Smooth muscle cell (in vitro differentiated cells): ENCODE results near the gene SNRNP35. TPM values are rescaled to one million over a fixed set of nuclear protein-coding genes. Genes with fewer than 3 reads are reported as not detected.
"Not testable (repeated sequence)": the region's sequence is repeated elsewhere in the genome, so short reads cannot be mapped to it uniquely, and the experiment has no call there.

Experiments
- DNase-seq: peaks from one replicate; lab custom pipeline; 2025; ENCODE audit not compliant: unreplicated experiment; lab: John Stamatoyannopoulos, UW
- H2AFZ ChIP-seq: fragments of 200-600 bp; sonication (generic); 2 replicates; pipeline ENCODE4 v1.6.0; 2016; ENCODE audit warnings: antibody characterized with exemption, low read depth, mild to moderate bottlenecking
- H3F3A ChIP-seq: fragments of 200-600 bp; sonication (generic); 2 replicates; pipeline ENCODE4 v1.6.0; 2017; ENCODE audit warnings: antibody characterized with exemption, low read depth
- H3K27ac ChIP-seq: fragments of 200-600 bp; sonication (generic); 2 replicates; pipeline ENCODE4 v1.5.1; 2016; ENCODE audit warnings: low read depth, mild to moderate bottlenecking
- H3K27me3 ChIP-seq: fragments of 200-600 bp; sonication (generic); 2 replicates; pipeline ENCODE4 v1.6.1; 2016; ENCODE audit warnings: low read depth, mild to moderate bottlenecking
- H3K36me3 ChIP-seq: fragments of 200-600 bp; sonication (generic); 2 replicates; pipeline ENCODE4 v1.5.1; 2016; ENCODE audit warnings: low read depth
- H3K4me1 ChIP-seq: fragments of 200-600 bp; sonication (generic); 2 replicates; pipeline ENCODE4 v1.5.1; 2016; ENCODE audit warnings: low read depth
- H3K4me2 ChIP-seq: fragments of 200-600 bp; sonication (generic); 2 replicates; pipeline ENCODE4 v1.6.0; 2016; ENCODE audit warnings: mild to moderate bottlenecking
- H3K4me3 ChIP-seq: fragments of 200-600 bp; sonication (generic); 2 replicates; pipeline ENCODE4 v1.5.1; 2016; ENCODE audit warnings: mild to moderate bottlenecking
- H3K79me2 ChIP-seq: fragments of 200-600 bp; sonication (generic); 2 replicates; pipeline ENCODE4 v1.6.0; 2016; ENCODE audit warnings: low read depth, mild to moderate bottlenecking
- H3K9ac ChIP-seq: fragments of 200-600 bp; sonication (generic); 2 replicates; pipeline ENCODE4 v1.6.0; 2016; ENCODE audit warnings: low read depth
- H3K9me3 ChIP-seq: fragments of 200-600 bp; sonication (generic); replicated peaks from 2 replicates; pipeline ENCODE4 v1.5.1; 2016; ENCODE audit warnings: low read depth
- H4K20me1 ChIP-seq: fragments of 200-600 bp; sonication (generic); 2 replicates; pipeline ENCODE4 v1.6.0; 2016; ENCODE audit warnings: low read depth
- CTCF ChIP-seq: fragments of 200-600 bp; sonication (generic); IDR thresholded peaks from 2 replicates; pipeline ENCODE4 v1.5.1; 2017; ENCODE audit warnings: borderline replicate concordance, mild to moderate bottlenecking, antibody characterized with exemption; ENCODE audit not compliant: insufficient read depth, poor library complexity, severe bottlenecking
- WGBS: methylation state at CpG from one replicate; pipeline ENCODE4 v1.1.7; 2016; ENCODE audit warnings: low lambda C conversion rate; 5-methylcytosine and 5-hydroxymethylcytosine counted together
- polyA plus RNA-seq: library from polyadenylated mRNA; unstranded; fragments of >200 nt; fragmentation: Nextera tagmentation; extraction: Ambion mirVana; gene quantifications from 2 replicates; pipeline ENCODE4 v1.2.1, GENCODE V29; 2016
- total RNA-seq: library from RNA; depleted of rRNA; stranded (reverse); fragments of >200 nt; gene quantifications from 2 replicates; pipeline ENCODE4 v1.2.3, GENCODE V29; 2014

Gene SNRNP35
- total and polyA plus RNA-seq, 2 experiments from 2014 or later, result 3.8 to 21.7 TPM

DNA sequence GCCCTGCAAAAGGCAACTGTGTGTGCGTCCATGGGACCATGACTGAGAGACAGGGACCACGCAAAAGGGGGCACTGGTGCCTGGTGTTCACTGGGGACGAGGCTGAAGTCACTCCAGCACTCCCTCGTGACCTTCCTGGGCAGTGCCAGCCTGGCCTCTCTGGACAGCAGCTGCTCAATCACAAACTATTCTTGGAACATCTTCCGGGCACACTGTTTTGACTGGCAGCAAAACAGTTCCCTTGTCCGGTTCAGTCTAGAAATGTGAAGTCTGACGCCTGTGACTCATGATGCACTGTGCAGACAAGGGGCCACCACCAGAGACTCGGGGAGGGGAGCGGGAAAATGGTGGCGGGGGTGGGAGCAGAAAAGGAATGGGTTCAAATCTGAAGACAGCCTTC, 20.8 kb downstream of the SNRNP35 start:
- DNase-seq, result no peak
- H3K4me2 ChIP-seq, result no peak overlapping the region
- H3K36me3 ChIP-seq, result no peaks in the 10 kb centered on the region
- no peak overlapping the region for H3K27ac ChIP-seq
- H3F3A ChIP-seq, result no peaks in the 10 kb centered on the region
- H3K9me3 ChIP-seq, result no peaks in the 10 kb centered on the region
- WGBS, result 95% methylated on average over 10 of the region's 10 CpGs
- H3K4me1 ChIP-seq, result no peaks in the 10 kb centered on the region
- H3K27me3 ChIP-seq, result no peaks in the 10 kb centered on the region
- no peak for TF ChIP-seq CTCF
- H3K79me2 ChIP-seq, result no peaks in the 10 kb centered on the region
- no peak overlapping the region for H2AFZ ChIP-seq
- no peak overlapping the region for H3K4me3 ChIP-seq
- no peak overlapping the region for H3K9ac ChIP-seq
- peaks cover 17% of the 10 kb centered on the region for H4K20me1 ChIP-seq

GRCh38 chr12:123479442-123480180, 21.7 kb downstream of the SNRNP35 start:
- H3F3A ChIP-seq, result no peaks in the 10 kb centered on the region
- no peak for DNase-seq
- H3K4me2 ChIP-seq, result no peak overlapping the region
- H3K4me3 ChIP-seq, result no peak overlapping the region
- H3K9ac ChIP-seq, result no peak overlapping the region
- H3K9me3 ChIP-seq, result no peaks in the 10 kb centered on the region
- no peak overlapping the region for H2AFZ ChIP-seq
- no peaks in the 10 kb centered on the region for H3K79me2 ChIP-seq
- no peaks in the 10 kb centered on the region for H3K4me1 ChIP-seq
- H3K36me3 ChIP-seq, result no peaks in the 10 kb centered on the region
- TF ChIP-seq CTCF, result no peak
- no peaks in the 10 kb centered on the region for H3K27me3 ChIP-seq
- no peak overlapping the region for H3K27ac ChIP-seq
- WGBS, result 95% methylated on average over 14 of the region's 14 CpGs
- peaks cover 9% of the 10 kb centered on the region for H4K20me1 ChIP-seq

DNA sequence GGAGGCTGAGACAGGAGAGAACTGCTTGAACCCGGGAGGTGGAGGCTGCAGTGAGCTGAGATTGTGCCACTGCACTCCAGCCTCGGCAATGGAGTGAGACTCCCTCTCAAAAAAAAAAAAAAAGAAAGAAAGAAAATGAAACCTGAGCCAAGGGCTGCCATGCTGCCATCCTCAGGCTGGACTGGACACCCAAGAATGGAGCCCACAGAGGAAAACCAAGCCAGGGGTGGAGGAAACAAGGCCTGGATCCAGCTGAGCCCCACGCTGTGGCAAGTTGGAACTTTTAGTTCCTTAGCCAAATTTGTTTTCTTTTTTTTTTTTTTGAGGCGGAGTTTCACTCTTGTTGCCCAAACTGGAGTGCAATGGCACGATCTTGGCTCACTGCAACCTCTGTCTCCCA, 23.3 kb downstream of the SNRNP35 start:
- H2AFZ ChIP-seq, H3K9me3 ChIP-seq, H3K27me3 ChIP-seq, H3K4me2 ChIP-seq, H3K36me3 ChIP-seq, H3K79me2 ChIP-seq, H4K20me1 ChIP-seq, H3K4me1 ChIP-seq, H3K4me3 ChIP-seq, H3F3A ChIP-seq, H3K27ac ChIP-seq, DNase-seq, H3K9ac ChIP-seq: not testable (repeated sequence)
- 98% methylated on average over 5 of the region's 5 CpGs for WGBS

DNA sequence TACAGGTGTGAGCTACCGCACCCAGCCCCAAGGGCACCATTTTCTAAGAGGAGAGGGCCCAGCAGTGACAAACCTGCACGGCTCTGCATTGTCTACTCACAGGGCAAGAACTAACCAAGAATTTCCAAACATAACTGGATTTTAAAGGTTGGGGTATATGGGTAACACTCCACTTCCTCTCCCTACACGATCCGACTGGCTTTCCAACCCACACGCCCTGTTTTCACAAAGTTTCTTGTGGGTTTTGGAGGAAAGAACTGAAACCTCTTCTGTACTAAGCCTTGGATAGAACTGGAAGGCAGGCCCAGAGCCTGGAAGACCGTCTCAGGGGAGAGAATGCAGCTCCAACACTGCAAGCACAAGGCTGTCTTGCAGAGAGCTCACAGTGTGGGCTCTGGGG, 24.9 kb downstream of the SNRNP35 start:
- DNase-seq, result no peak
- Histone ChIP-seq H3K4me1 (no peaks in the 10 kb centered on the region), H3K79me2 (no peaks in the 10 kb centered on the region), H3F3A (no peaks in the 10 kb centered on the region), H3K9ac (no peak overlapping the region), H3K9me3 (no peaks in the 10 kb centered on the region), H3K27ac (no peak overlapping the region), H3K4me2 (no peak overlapping the region), H3K27me3 (no peaks in the 10 kb centered on the region), H2AFZ (no peak overlapping the region), H3K4me3 (no peak overlapping the region), H3K36me3 (no peaks in the 10 kb centered on the region), H4K20me1 (no peaks in the 10 kb centered on the region)
- 94% methylated on average over 6 of the region's 6 CpGs for WGBS
- no peak for TF ChIP-seq CTCF
